K562 (cell line): ENCODE measurements around the gene LGALS3. TPM values are rescaled to one million over a fixed set of nuclear protein-coding genes. Genes with fewer than 3 reads are reported as not detected.

Source experiments
- ATAC-seq: fragments of 200-7000 bp; cut with Tn5 transposase; 3 replicates; pipeline ENCODE4 v1.9.1; 2020; ENCODE audit warnings: moderate library complexity
- BruUV-seq: library from RNA; stranded (reverse); fragments of 400-500 nt; replicated peaks from 2 replicates; lab custom pipeline; 2021; lab: Mats Ljungman, UMichigan
- CTCF ChIA-PET: fragments of 300-600 bp; formaldehyde crosslinking; extraction: SDS; loops from one replicate; lab custom pipeline; 2021; ENCODE audit warnings: low intra/inter-chr PET ratio; lab: Yijun Ruan, JAX
- POLR2A ChIA-PET: fragments of 300-600, 350-650 bp; sonication (Branson Sonifier 250); formaldehyde crosslinking; extraction: SDS; loops from one replicate; lab custom pipeline; 2021; ENCODE audit warnings: antibody characterized with exemption, inconsistent platforms; lab: Yijun Ruan, JAX
- DNase-seq, 4 experiments: peaks; one replicate each; pipeline versions ENCODE4 v3.0.0 to v3.0.0-alpha.2; 2011 to 2018; ENCODE audit warnings: low spot score in 3 of 4, mixed read lengths in 3 of 4; ENCODE audit errors: extremely low read depth in 1 of 4
- FAIRE-seq: peaks from 2 replicates; lab custom pipeline; 2011; peaks lifted over from hg19 to GRCh38; lab: Jason Lieb, UNC
- H2AFZ ChIP-seq: 2 replicates; pipeline ENCODE4 v1.6.0; 2011; ENCODE audit warnings: low read depth, low read length, control low read depth, inconsistent platforms
- H3K27ac ChIP-seq: fragments of 200-600 bp; 3 replicates; pipeline ENCODE4 v1.8.0; 2011; ENCODE audit warnings: low read depth, mild to moderate bottlenecking, control low read depth, inconsistent platforms, low read length, moderate library complexity, mixed read lengths; ENCODE audit errors: extremely low read depth
- H3K27me3 ChIP-seq, 2 experiments: fragments of 300-600 bp in 1 of 2; 2 replicates in 1 of 2; 3 replicates in 1 of 2; pipeline versions ENCODE4 v1.6.0 to v1.8.0; 2011; ENCODE audit warnings: inconsistent platforms in 2 of 2, low read length in 2 of 2, mild to moderate bottlenecking in 1 of 2, mixed read lengths in 1 of 2, moderate library complexity in 1 of 2; ENCODE audit not compliant: control insufficient read depth in 2 of 2, insufficient read depth in 2 of 2
- H3K36me3 ChIP-seq: fragments of 300-600 bp; 3 replicates; pipeline ENCODE4 v1.8.0; 2011; ENCODE audit warnings: mild to moderate bottlenecking, low read length, inconsistent platforms; ENCODE audit not compliant: control insufficient read depth, insufficient read depth
- H3K4me1 ChIP-seq, 2 experiments: fragments of 200-600 bp in 1 of 2; replicated peaks in 1 of 2; 2 replicates in 1 of 2; 3 replicates in 1 of 2; pipeline versions ENCODE4 v1.5.1 to v1.8.0; 2011; ENCODE audit warnings: inconsistent platforms in 2 of 2, low read length in 2 of 2, mild to moderate bottlenecking in 1 of 2, mixed read lengths in 1 of 2, moderate library complexity in 1 of 2; ENCODE audit not compliant: control insufficient read depth in 2 of 2, insufficient read depth in 2 of 2
- H3K4me2 ChIP-seq: 2 replicates; pipeline ENCODE4 v1.6.1; 2011; ENCODE audit warnings: low read length, control low read depth, inconsistent platforms, mixed read lengths; ENCODE audit not compliant: insufficient read depth
- H3K4me3 ChIP-seq: fragments of 200-600 bp; sonication (generic), shearing (Covaris generic); 2 replicates; pipeline ENCODE4 v1.5.1; 2016; ENCODE audit warnings: control low read depth, inconsistent platforms
- H3K79me2 ChIP-seq: fragments of 200-600 bp; 3 replicates; pipeline ENCODE4 v1.8.0; 2011; ENCODE audit warnings: low read length, inconsistent platforms; ENCODE audit not compliant: control insufficient read depth, insufficient read depth
- H3K9ac ChIP-seq, 2 experiments: 2 replicates each; pipeline versions ENCODE4 v1.6.0 to v1.6.1; 2011; ENCODE audit warnings: low read depth in 2 of 2, low read length in 2 of 2, control low read depth in 1 of 2, inconsistent platforms in 1 of 2, mild to moderate bottlenecking in 1 of 2, mixed read lengths in 1 of 2; ENCODE audit not compliant: insufficient read depth in 1 of 2
- H3K9me1 ChIP-seq: one replicate; pipeline ENCODE4 v1.6.0; 2011; ENCODE audit warnings: inconsistent platforms, mild to moderate bottlenecking, low read length, moderate library complexity; ENCODE audit not compliant: control insufficient read depth, insufficient read depth
- H3K9me3 ChIP-seq: replicated peaks from 2 replicates; pipeline ENCODE4 v1.5.1; 2011; ENCODE audit warnings: low read depth, low read length, inconsistent platforms; ENCODE audit not compliant: control insufficient read depth, insufficient read depth
- H4K20me1 ChIP-seq: replicated peaks from 2 replicates; pipeline ENCODE4 v1.6.1; 2011; ENCODE audit warnings: low read length, inconsistent platforms, mixed read lengths; ENCODE audit not compliant: control insufficient read depth, insufficient read depth
- ATF1 ChIP-seq, 2 experiments: fragments of 450-650 bp in 1 of 2; IDR thresholded peaks; 2 replicates each; pipeline ENCODE4 v1.6.1; 2016; ENCODE audit warnings: missing compliant biosample characterization in 1 of 2, missing genetic modification characterization in 1 of 2
- FOXA3 ChIP-seq, 2 experiments: fragments of 450-650 bp in 1 of 2; sonication (generic) in 1 of 2; formaldehyde crosslinking; IDR thresholded peaks in 1 of 2; conservative IDR thresholded peaks in 1 of 2; 2 replicates each; pipeline versions ENCODE4 v1.4.0 to v1.8.0; 2020 to 2022; ENCODE audit warnings: mild to moderate bottlenecking in 2 of 2, missing genetic modification reagents in 1 of 2
- FOXP4 ChIP-seq: sonication (generic); formaldehyde crosslinking; IDR thresholded peaks from 2 replicates; pipeline ENCODE4 v1.8.0; 2022; ENCODE audit warnings: mild to moderate bottlenecking, missing genetic modification reagents, borderline replicate concordance
- POLR2B ChIP-seq: fragments of 450-650 bp; IDR thresholded peaks from 2 replicates; pipeline ENCODE4 v1.6.1; 2018; ENCODE audit warnings: low read depth; ENCODE audit not compliant: partially characterized antibody
- ZNF589 ChIP-seq: fragments of 200-800 bp; sonication (Bioruptor generic); IDR thresholded peaks from 2 replicates; pipeline ENCODE4 v1.6.1; 2016; ENCODE audit warnings: low read depth, missing genetic modification characterization, missing compliant biosample characterization
- ZNF592 ChIP-seq: fragments of 450-650 bp; IDR thresholded peaks from 2 replicates; pipeline ENCODE4 v1.6.1; 2017; ENCODE audit warnings: antibody characterized with exemption, mild to moderate bottlenecking
- WGBS: fragments of 100-300 bp; shearing (Covaris generic); methylation state at CpG from one replicate; pipeline ENCODE4 v1.1.6; 2016; ENCODE audit warnings: low coverage, mixed read lengths; ENCODE audit not compliant: insufficient coverage; ENCODE audit errors: missing lambda C conversion rate; 5-methylcytosine and 5-hydroxymethylcytosine counted together
- in situ Hi-C: fragments of 300-500 bp; cut with MboI; formaldehyde crosslinking; loops from 4 replicates; pipeline ENCODE4 v1.15.0; 2018; ENCODE audit warnings: inconsistent platforms, mixed read lengths
- intact Hi-C: fragments of 100-400 bp; cut with micrococcal nuclease; formaldehyde crosslinking; loops from 2 replicates; pipeline ENCODE4 v1.14.2; 2022
- polyA plus RNA-seq, 8 experiments: library from polyadenylated mRNA; depleted of rRNA in 4 of 8; stranded (reverse) in 5 of 8; unstranded in 3 of 8; fragments of >200 nt; fragmentation: Nextera tagmentation in 2 of 8; fragmentation: Illumina TruSeq in 1 of 8; extraction: Ambion mirVana in 2 of 8; extraction: Trizol in 1 of 8; gene quantifications; 2 replicates each; pipeline versions ENCODE4 v1.2.1 to v1.2.3, GENCODE V29; 2011 to 2014; ENCODE audit warnings: inconsistent platforms in 1 of 8, missing spikeins in 1 of 8
- total RNA-seq, 7 experiments: library from RNA; depleted of rRNA in 6 of 7; stranded (reverse); fragments of >200 nt in 6 of 7; fragmentation: Illumina TruSeq in 2 of 7; extraction: Trizol in 2 of 7; gene quantifications; 2 replicates each; pipeline versions ENCODE4 v1.2.1 to v1.2.3, GENCODE V29; 2011 to 2021; ENCODE audit warnings: low replicate concordance in 1 of 7
- TF ChIP-seq, protein P1 (sequence below), 2 experiments: fragments of 200-800 bp in 1 of 2; sonication (Bioruptor generic) in 1 of 2; sonication (generic) in 1 of 2; formaldehyde crosslinking in 1 of 2; IDR thresholded peaks in 1 of 2; conservative IDR thresholded peaks in 1 of 2; 2 replicates each; pipeline versions ENCODE4 v1.5.0 to v1.6.1; 2016 to 2020; ENCODE audit warnings: missing compliant biosample characterization in 1 of 2, missing genetic modification characterization in 1 of 2, missing genetic modification reagents in 1 of 2
- TF ChIP-seq, protein P2 (sequence below): sonication (generic); formaldehyde crosslinking; IDR thresholded peaks from 2 replicates; pipeline ENCODE4 v1.8.0; 2022; ENCODE audit warnings: missing genetic modification reagents, mild to moderate bottlenecking, moderate library complexity, borderline replicate concordance

LGALS3 gene
- total and polyA plus RNA-seq, 9 of the 15 experiments (the other 6 are each of a cell fraction or from before 2014, with no cell fraction given), result 0.04 to 1.9 (median 1.1) TPM

GRCh38 chr14:55102141-55102621, 26.9 kb upstream of the LGALS3 start:
- Histone ChIP-seq H3K27me3 (no peaks in the 10 kb centered on the region), H2AFZ (peak overlapping the region; percentile 98), H3K4me1 (peaks cover 4 to 32% of the 10 kb centered on the region in 2 experiments; a peak in 4 of 5 replicates), H3K9ac (peak overlapping the region; percentile 68 to 82), H3K4me2 (peak overlapping the region; percentile 73), H4K20me1 (no peaks in the 10 kb centered on the region), H3K36me3 (peaks cover 5% of the 10 kb centered on the region; the same call in 1 of the 3 replicates), H3K27ac (peak overlapping the region; percentile 99), H3K9me1 (no peaks in the 10 kb centered on the region), H3K9me3 (peaks cover 13% of the 10 kb centered on the region), H3K4me3 (no peak overlapping the region; the same call in 1 of the 2 replicates), H3K79me2 (no peaks in the 10 kb centered on the region)
- DNase-seq, result peak in 1 of 4 experiments; percentile 46
- peak; percentile 70 for FAIRE-seq
- BruUV-seq, result no TSS peak
- ChIA-PET POLR2A (interaction anchor here (1.4 kb wide), 1 partner anchor 22 kb away, joined by 7 read pairs; no protein-coding TSS in a partner anchor), CTCF (no interaction called here)
- peak; percentile 30 for ATAC-seq
- intact Hi-C loops, result loop anchor here (5.0 kb wide), 2 partner anchors 50 to 325 kb away; partner anchors contain the start of gene MAPK1IP1L
- in situ Hi-C loops, result no loop called here
- 8% methylated on average over 7 of the region's 7 CpGs for WGBS
- TF ChIP-seq, protein P1, sequence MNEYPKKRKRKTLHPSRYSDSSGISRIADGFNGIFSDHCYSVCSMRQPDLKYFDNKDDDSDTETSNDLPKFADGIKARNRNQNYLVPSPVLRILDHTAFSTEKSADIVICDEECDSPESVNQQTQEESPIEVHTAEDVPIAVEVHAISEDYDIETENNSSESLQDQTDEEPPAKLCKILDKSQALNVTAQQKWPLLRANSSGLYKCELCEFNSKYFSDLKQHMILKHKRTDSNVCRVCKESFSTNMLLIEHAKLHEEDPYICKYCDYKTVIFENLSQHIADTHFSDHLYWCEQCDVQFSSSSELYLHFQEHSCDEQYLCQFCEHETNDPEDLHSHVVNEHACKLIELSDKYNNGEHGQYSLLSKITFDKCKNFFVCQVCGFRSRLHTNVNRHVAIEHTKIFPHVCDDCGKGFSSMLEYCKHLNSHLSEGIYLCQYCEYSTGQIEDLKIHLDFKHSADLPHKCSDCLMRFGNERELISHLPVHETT (CRISPR knock-in tag; conservative IDR thresholded peaks at IDR 0.05 in 1 of 2, IDR thresholded peaks at IDR 0.05 in 1 of 2), result peak in 1 of 2 experiments; percentile 36; a peak in 1 of 4 replicates
- TF ChIP-seq, protein P2, sequence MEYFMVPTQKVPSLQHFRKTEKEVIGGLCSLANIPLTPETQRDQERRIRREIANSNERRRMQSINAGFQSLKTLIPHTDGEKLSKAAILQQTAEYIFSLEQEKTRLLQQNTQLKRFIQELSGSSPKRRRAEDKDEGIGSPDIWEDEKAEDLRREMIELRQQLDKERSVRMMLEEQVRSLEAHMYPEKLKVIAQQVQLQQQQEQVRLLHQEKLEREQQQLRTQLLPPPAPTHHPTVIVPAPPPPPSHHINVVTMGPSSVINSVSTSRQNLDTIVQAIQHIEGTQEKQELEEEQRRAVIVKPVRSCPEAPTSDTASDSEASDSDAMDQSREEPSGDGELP (CRISPR knock-in tag), result peak; percentile 56; the same call in 1 of the 2 replicates
- TF ChIP-seq POLR2B, result no peak
- 0 out of 4 replicates have a peak, but pooled peaks of 1 of the 2 experiments have one; percentile 8 for TF ChIP-seq FOXA3 (CRISPR knock-in tag; conservative IDR thresholded peaks at IDR 0.05 in 1 of 2, IDR thresholded peaks at IDR 0.05 in 1 of 2)
- peak; percentile 82 for TF ChIP-seq ZNF592
- TF ChIP-seq ATF1 (CRISPR knock-in tag; IDR thresholded peaks at IDR 0.05), result no peak
- peak; percentile 11; the same call in 1 of the 2 replicates for TF ChIP-seq ATF1 (tag; IDR thresholded peaks at IDR 0.05)
- TF ChIP-seq FOXP4, result no peak
- peak; percentile 67; the same call in 1 of the 2 replicates for TF ChIP-seq ZNF589 (CRISPR knock-in tag)
